Body of pancreas (tissue), 4 donors: Measurements from ENCODE around the gene WDPCP. TPM values are rescaled to one million over a fixed set of nuclear protein-coding genes. Genes with fewer than 3 reads are reported as not detected.

Experiments used
- ATAC-seq: fragments of 150-250 bp; one replicate; pipeline ENCODE4 v1.9.1; 2016
- DNase-seq, 4 donors: peaks; one replicate each; pipeline ENCODE4 v3.0.0-alpha.2; 2019
- H3K27ac ChIP-seq, 4 donors: fragments of 200-600 bp; sonication (generic); 1 replicate in 3 of 4; 2 replicates in 1 of 4; pipeline versions ENCODE4 v1.5.1 to v1.6.1; 2016 to 2019; ENCODE audit warnings: mild to moderate bottlenecking in 1 of 4, mixed read lengths in 1 of 4, moderate library complexity in 1 of 4
- H3K27me3 ChIP-seq, 2 donors: fragments of 200-600 bp; sonication (generic); one replicate each; pipeline ENCODE4 v1.6.0; 2016; ENCODE audit warnings: mild to moderate bottlenecking in 1 of 2
- H3K36me3 ChIP-seq, 2 donors: fragments of 200-600 bp; sonication (generic); replicated peaks in 1 of 2; 2 replicates each; pipeline ENCODE4 v1.5.1; 2016; ENCODE audit warnings: low read depth in 2 of 2; ENCODE audit not compliant: insufficient read depth in 1 of 2
- H3K4me1 ChIP-seq: fragments of 200-600 bp; sonication (generic); one replicate; pipeline ENCODE4 v1.6.0; 2016
- H3K4me3 ChIP-seq, 2 donors: fragments of 200-600 bp; sonication (generic); 1 replicate in 1 of 2; 2 replicates in 1 of 2; pipeline ENCODE4 v1.5.1; 2016 to 2019
- H3K9me3 ChIP-seq, 3 donors: fragments of 200-600 bp; sonication (generic); 1 replicate in 2 of 3; 2 replicates in 1 of 3; pipeline ENCODE4 v1.5.1; 2016
- POLR2A ChIP-seq, 3 donors: fragments of 450-650 bp; IDR thresholded peaks; one replicate each; pipeline ENCODE4 v1.6.1; 2016; ENCODE audit warnings: antibody characterized with exemption in 3 of 3, mild to moderate bottlenecking in 2 of 3
- WGBS, 2 donors: methylation state at CpG; one replicate each; pipeline ENCODE4 v1.1.5; 2017; 5-methylcytosine and 5-hydroxymethylcytosine counted together
- intact Hi-C: fragments of 100-400 bp; cut with DNase I; formaldehyde crosslinking; loops from one replicate; pipeline ENCODE4 v1.15.1; 2023
- total RNA-seq, 2 donors: library from RNA; depleted of rRNA; stranded (reverse); fragments of >200 nt; gene quantifications; one replicate each; pipeline ENCODE4 v1.1.0, GENCODE V29; 2016
- TF ChIP-seq, protein P1 (sequence below), 7 experiments: fragments of 450-650 bp in 4 of 7; fragments of 200-600 bp in 3 of 7; sonication (generic) in 3 of 7; IDR thresholded peaks; one replicate each; pipeline ENCODE4 v1.5.1; 2016 to 2019; ENCODE audit warnings: antibody characterized with exemption in 7 of 7

Gene WDPCP
- total RNA-seq, 2 donors from 2014 or later: 6.9 to 8.3 TPM

GRCh38 chr2:63272560-63272959 is 315.7 kb downstream of the WDPCP start:
- Histone ChIP-seq H3K27me3 (no peaks in the 10 kb centered on the region), H3K27ac (no peak overlapping the region), H3K9me3 (no peaks in the 10 kb centered on the region), H3K4me3 (no peak overlapping the region), H3K4me1 (no peaks in the 10 kb centered on the region), H3K36me3 (no peaks in the 10 kb centered on the region)
- ATAC-seq: no peak
- WGBS, 2 donors: 81% methylated on average over 4 of the region's 4 CpGs
- DNase-seq: no peak
- intact Hi-C loops: no loop called here
- TF ChIP-seq POLR2A (IDR thresholded peaks at IDR 0.05): no peak
- TF ChIP-seq, protein P1, sequence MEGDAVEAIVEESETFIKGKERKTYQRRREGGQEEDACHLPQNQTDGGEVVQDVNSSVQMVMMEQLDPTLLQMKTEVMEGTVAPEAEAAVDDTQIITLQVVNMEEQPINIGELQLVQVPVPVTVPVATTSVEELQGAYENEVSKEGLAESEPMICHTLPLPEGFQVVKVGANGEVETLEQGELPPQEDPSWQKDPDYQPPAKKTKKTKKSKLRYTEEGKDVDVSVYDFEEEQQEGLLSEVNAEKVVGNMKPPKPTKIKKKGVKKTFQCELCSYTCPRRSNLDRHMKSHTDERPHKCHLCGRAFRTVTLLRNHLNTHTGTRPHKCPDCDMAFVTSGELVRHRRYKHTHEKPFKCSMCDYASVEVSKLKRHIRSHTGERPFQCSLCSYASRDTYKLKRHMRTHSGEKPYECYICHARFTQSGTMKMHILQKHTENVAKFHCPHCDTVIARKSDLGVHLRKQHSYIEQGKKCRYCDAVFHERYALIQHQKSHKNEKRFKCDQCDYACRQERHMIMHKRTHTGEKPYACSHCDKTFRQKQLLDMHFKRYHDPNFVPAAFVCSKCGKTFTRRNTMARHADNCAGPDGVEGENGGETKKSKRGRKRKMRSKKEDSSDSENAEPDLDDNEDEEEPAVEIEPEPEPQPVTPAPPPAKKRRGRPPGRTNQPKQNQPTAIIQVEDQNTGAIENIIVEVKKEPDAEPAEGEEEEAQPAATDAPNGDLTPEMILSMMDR (IDR thresholded peaks at IDR 0.05): no peak

GRCh38 chr2:63270717-63271116 is 317.6 kb downstream of the WDPCP start:
- ATAC-seq (no peak), DNase-seq (no peak)
- 95 to 100% methylated on average over 3 of the region's 3 CpGs for whole genome bisulfite sequencing, 2 donors
- TF ChIP-seq, protein P1 (IDR thresholded peaks at IDR 0.05): no peak
- no peak for TF ChIP-seq POLR2A (IDR thresholded peaks at IDR 0.05)
- Histone ChIP-seq H3K36me3 (no peaks in the 10 kb centered on the region), H3K4me1 (no peaks in the 10 kb centered on the region), H3K4me3 (no peak overlapping the region), H3K9me3 (no peaks in the 10 kb centered on the region), H3K27me3 (no peaks in the 10 kb centered on the region), H3K27ac (no peak overlapping the region)
- intact Hi-C loops: no loop called here

GRCh38 chr2:63268946-63269345 is 319.3 kb downstream of the WDPCP start:
- TF ChIP-seq, protein P1 (IDR thresholded peaks at IDR 0.05): no peak
- TF ChIP-seq POLR2A (IDR thresholded peaks at IDR 0.05): no peak
- Histone ChIP-seq H3K27me3 (no peaks in the 10 kb centered on the region), H3K36me3 (no peaks in the 10 kb centered on the region), H3K9me3 (no peaks in the 10 kb centered on the region), H3K27ac (no peak overlapping the region), H3K4me1 (no peaks in the 10 kb centered on the region), H3K4me3 (no peak overlapping the region)
- intact Hi-C loops: no loop called here
- no peak for DNase-seq
- no peak for ATAC-seq

DNA sequence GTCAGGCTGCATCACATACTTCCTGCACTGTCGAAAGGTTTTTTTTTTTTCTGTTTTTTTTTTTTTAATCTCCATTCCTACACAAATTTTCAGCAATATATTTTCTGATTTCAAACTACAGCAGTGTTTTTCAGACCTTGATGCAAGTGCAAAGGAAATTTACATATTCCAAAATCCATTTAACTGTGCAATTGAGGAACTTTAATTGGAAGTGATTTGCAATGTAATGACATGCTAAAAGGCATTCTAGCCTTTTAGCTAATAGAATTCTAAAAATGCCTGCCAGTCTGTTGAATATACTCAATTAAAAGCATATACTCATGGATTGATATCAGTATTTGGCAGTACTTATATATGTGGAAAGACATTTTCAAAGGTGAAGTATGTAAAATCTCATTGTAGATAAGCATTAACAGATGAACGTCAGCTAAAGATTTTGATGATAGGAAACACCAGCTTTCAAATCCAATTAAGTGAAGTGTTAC is 327.1 kb downstream of the WDPCP start:
- TF ChIP-seq, protein P1 (IDR thresholded peaks at IDR 0.05): no peak
- TF ChIP-seq POLR2A (IDR thresholded peaks at IDR 0.05): no peak
- no peaks in the 10 kb centered on the region for H3K4me1 ChIP-seq
- H3K36me3 ChIP-seq: no peaks in the 10 kb centered on the region
- intact Hi-C loops: no loop called here
- H3K4me3 ChIP-seq: no peak overlapping the region
- H3K27me3 ChIP-seq: no peaks in the 10 kb centered on the region
- 91 to 92% methylated on average over 2 of the region's 2 CpGs for WGBS, 2 donors
- no peak for ATAC-seq
- no peak for DNase-seq
- H3K27ac ChIP-seq: no peak overlapping the region
- H3K9me3 ChIP-seq: no peaks in the 10 kb centered on the region

DNA sequence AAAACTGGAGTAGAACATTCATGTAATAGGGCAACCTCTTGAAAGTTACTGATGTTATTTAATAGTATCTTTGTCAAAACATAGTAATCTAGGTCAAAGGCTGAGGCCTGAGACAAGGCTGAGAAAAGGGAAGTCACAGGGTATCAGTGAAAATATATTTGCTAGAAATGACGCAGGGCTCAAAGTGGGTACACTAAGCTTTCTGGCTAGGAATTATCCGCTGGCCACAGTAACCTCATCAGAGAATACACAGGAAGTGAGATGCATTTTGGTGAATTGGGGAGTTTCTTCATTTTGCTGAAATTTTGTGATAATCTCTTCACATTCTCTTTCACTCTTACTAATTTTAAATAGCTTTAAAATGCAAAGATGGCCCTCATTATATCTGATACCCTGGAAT is 330.8 kb downstream of the WDPCP start:
- WGBS, 2 donors: 86 to 92% methylated on average over 2 of the region's 2 CpGs
- intact Hi-C loops: no loop called here
- H3K36me3 ChIP-seq: no peaks in the 10 kb centered on the region
- H3K4me3 ChIP-seq: no peak overlapping the region
- H3K4me1 ChIP-seq: no peaks in the 10 kb centered on the region
- no peak overlapping the region for H3K27ac ChIP-seq
- no peak for TF ChIP-seq POLR2A (IDR thresholded peaks at IDR 0.05)
- TF ChIP-seq, protein P1 (IDR thresholded peaks at IDR 0.05): no peak
- H3K27me3 ChIP-seq: no peaks in the 10 kb centered on the region
- ATAC-seq: no peak
- DNase-seq: no peak
- H3K9me3 ChIP-seq: no peaks in the 10 kb centered on the region
